H1 (cell line): ENCODE measurements around the gene PIP4K2C. TPM values are rescaled to one million over a fixed set of nuclear protein-coding genes. Genes with fewer than 3 reads are reported as not detected.

Experiments used
- CTCF ChIA-PET: fragments of 300-600 bp; sonication (Branson Sonifier 250); formaldehyde crosslinking; loops from one replicate; lab custom pipeline; 2021; ENCODE audit not compliant: partially characterized antibody; lab: Charles Lee
- POLR2A ChIA-PET: fragments of 300-600 bp; sonication (Branson Sonifier 250); formaldehyde crosslinking; loops from one replicate; lab custom pipeline; 2021; ENCODE audit warnings: inconsistent platforms; ENCODE audit not compliant: partially characterized antibody; lab: Charles Lee
- DNase-seq, 2 experiments: peaks; one replicate each; pipeline versions ENCODE4 v3.0.0 to v3.0.0-alpha.2; 2010 to 2022; ENCODE audit warnings: low spot score in 2 of 2, low read depth in 1 of 2, mixed read lengths in 1 of 2
- FAIRE-seq: peaks from 2 replicates; lab custom pipeline; 2011; peaks lifted over from hg19 to GRCh38; lab: Jason Lieb, UNC
- H2AFZ ChIP-seq: 2 replicates; pipeline ENCODE4 v1.8.1; 2012; ENCODE audit warnings: low read length, inconsistent platforms
- H2AK5ac ChIP-seq: 2 replicates; pipeline ENCODE4 v1.6.1; 2013; ENCODE audit warnings: low read depth, low read length
- H2BK120ac ChIP-seq: replicated peaks from 2 replicates; pipeline ENCODE3; 2013; ENCODE audit warnings: low read depth, low read length, inconsistent platforms
- H2BK12ac ChIP-seq: 2 replicates; pipeline ENCODE4 v1.6.1; 2013; ENCODE audit warnings: low read depth, low read length
- H2BK15ac ChIP-seq: 2 replicates; pipeline ENCODE4 v1.6.1; 2013; ENCODE audit warnings: low read length
- H2BK20ac ChIP-seq: 2 replicates; pipeline ENCODE4 v1.6.1; 2013; ENCODE audit warnings: low read length
- H2BK5ac ChIP-seq: 2 replicates; pipeline ENCODE4 v1.6.1; 2013; ENCODE audit warnings: low read depth, low read length
- H3K14ac ChIP-seq: 2 replicates; pipeline ENCODE4 v1.6.1; 2013; ENCODE audit warnings: inconsistent platforms; ENCODE audit not compliant: insufficient read length
- H3K18ac ChIP-seq: 2 replicates; pipeline ENCODE4 v1.6.1; 2013; ENCODE audit warnings: low read length; ENCODE audit errors: extremely low read depth
- H3K23ac ChIP-seq: 2 replicates; pipeline ENCODE4 v1.6.1; 2013; ENCODE audit warnings: inconsistent platforms; ENCODE audit not compliant: insufficient read length
- H3K23me2 ChIP-seq: 2 replicates; pipeline ENCODE4 v1.6.1; 2013; ENCODE audit warnings: low read depth, low read length
- H3K27ac ChIP-seq: 2 replicates; pipeline ENCODE4 v1.6.1; 2011; ENCODE audit warnings: low read depth, low read length, inconsistent platforms
- H3K27me3 ChIP-seq, 4 experiments: replicated peaks in 1 of 4; 1 replicate in 1 of 4; 2 replicates in 3 of 4; pipeline versions ENCODE4 v1.6.1 to v1.8.1; 2011 to 2013; ENCODE audit warnings: low read length in 3 of 4, mild to moderate bottlenecking in 3 of 4, inconsistent platforms in 2 of 4, mixed read lengths in 2 of 4, moderate library complexity in 1 of 4; ENCODE audit not compliant: control insufficient read depth in 3 of 4, insufficient read depth in 3 of 4; ENCODE audit errors: extremely low read depth in 1 of 4
- H3K36me3 ChIP-seq, 4 experiments: 2 replicates each; pipeline versions ENCODE4 v1.6.1 to v1.8.1; 2011 to 2013; ENCODE audit warnings: mild to moderate bottlenecking in 4 of 4, low read length in 3 of 4, moderate library complexity in 2 of 4, control low read depth in 1 of 4, inconsistent platforms in 1 of 4; ENCODE audit not compliant: insufficient read depth in 4 of 4, control insufficient read depth in 2 of 4
- H3K4ac ChIP-seq: replicated peaks from 2 replicates; pipeline ENCODE3; 2013; ENCODE audit warnings: low read length, low read depth, mixed read lengths, inconsistent platforms; ENCODE audit not compliant: insufficient read length
- H3K4me1 ChIP-seq, 4 experiments: replicated peaks in 1 of 4; 1 replicate in 1 of 4; 2 replicates in 3 of 4; pipeline versions ENCODE4 v1.6.1 to v1.8.1; 2011 to 2013; ENCODE audit warnings: low read length in 3 of 4, inconsistent platforms in 2 of 4, mixed read lengths in 1 of 4; ENCODE audit not compliant: insufficient read depth in 4 of 4, control insufficient read depth in 3 of 4
- H3K4me2 ChIP-seq, 2 experiments: 2 replicates each; pipeline versions ENCODE4 v1.6.1 to v1.8.1; 2011 to 2013; ENCODE audit warnings: low read depth in 2 of 2, low read length in 2 of 2, control low read depth in 1 of 2, inconsistent platforms in 1 of 2, mild to moderate bottlenecking in 1 of 2; ENCODE audit not compliant: insufficient read depth in 1 of 2
- H3K4me3 ChIP-seq, 4 experiments: fragments of 200-600, 300-600 bp in 1 of 4; sonication (generic), shearing (Covaris generic), sonication (Bioruptor Twin) in 1 of 4; 2 replicates each; pipeline versions ENCODE4 v1.5.1 to v1.8.1; 2011 to 2016; ENCODE audit warnings: low read length in 4 of 4, low read depth in 3 of 4, control low read depth in 2 of 4, inconsistent platforms in 2 of 4, mild to moderate bottlenecking in 2 of 4, mixed read lengths in 1 of 4, moderate library complexity in 1 of 4; ENCODE audit not compliant: insufficient read depth in 2 of 4; ENCODE audit errors: extremely low read depth in 1 of 4
- H3K56ac ChIP-seq: replicated peaks from 2 replicates; pipeline ENCODE3; 2013; ENCODE audit warnings: low read depth, mild to moderate bottlenecking, mixed read lengths, low read length, inconsistent platforms; ENCODE audit not compliant: insufficient read length
- H3K79me1 ChIP-seq: 2 replicates; pipeline ENCODE4 v1.6.1; 2013; ENCODE audit warnings: low read depth, low read length, control low read depth
- H3K79me2 ChIP-seq, 2 experiments: 2 replicates each; pipeline versions ENCODE4 v1.6.1 to v1.8.1; 2012 to 2013; ENCODE audit warnings: low read length in 2 of 2, mild to moderate bottlenecking in 2 of 2, inconsistent platforms in 1 of 2; ENCODE audit not compliant: insufficient read depth in 2 of 2, control insufficient read depth in 1 of 2
- H3K9ac ChIP-seq, 4 experiments: replicated peaks in 1 of 4; 1 replicate in 1 of 4; 2 replicates in 3 of 4; pipeline versions ENCODE4 v1.6.1 to v1.8.1; 2011 to 2013; ENCODE audit warnings: low read depth in 3 of 4, low read length in 3 of 4, control low read depth in 2 of 4, mild to moderate bottlenecking in 2 of 4, moderate library complexity in 2 of 4, inconsistent platforms in 1 of 4; ENCODE audit errors: extremely low read depth in 1 of 4
- H3K9me3 ChIP-seq, 2 experiments: 2 replicates each; pipeline versions ENCODE4 v1.6.1 to v1.8.1; 2012 to 2013; ENCODE audit warnings: mild to moderate bottlenecking in 2 of 2, moderate library complexity in 2 of 2, control low read depth in 1 of 2, inconsistent platforms in 1 of 2, low read depth in 1 of 2, low read length in 1 of 2, mixed read lengths in 1 of 2; ENCODE audit not compliant: insufficient read depth in 2 of 2
- H4K20me1 ChIP-seq, 2 experiments: replicated peaks in 1 of 2; 2 replicates each; pipeline versions ENCODE3 to v1.8.1; 2011 to 2013; ENCODE audit warnings: inconsistent platforms in 2 of 2, low read length in 2 of 2, mild to moderate bottlenecking in 1 of 2; ENCODE audit not compliant: insufficient read depth in 2 of 2, control insufficient read depth in 1 of 2
- H4K5ac ChIP-seq: 2 replicates; pipeline ENCODE4 v1.6.1; 2013; ENCODE audit warnings: low read length, low read depth, mixed read lengths, inconsistent platforms; ENCODE audit not compliant: insufficient read length
- H4K8ac ChIP-seq: 2 replicates; pipeline ENCODE4 v1.8.0; 2013; ENCODE audit warnings: mild to moderate bottlenecking, moderate library complexity, low read length, inconsistent platforms; ENCODE audit not compliant: insufficient read depth; ENCODE audit errors: extremely low read depth
- H4K91ac ChIP-seq: replicated peaks from 2 replicates; pipeline ENCODE3; 2013; ENCODE audit warnings: low read length, mixed read lengths, inconsistent platforms; ENCODE audit not compliant: insufficient read length
- ASH2L ChIP-seq: fragments of 200-600, 300-600 bp; sonication (generic); IDR thresholded peaks from one replicate; pipeline ENCODE4 v1.7.1; 2017; ENCODE audit warnings: low read length
- CEBPB ChIP-seq: IDR thresholded peaks from 2 replicates; pipeline ENCODE4 v1.6.1; 2012; ENCODE audit warnings: low read depth, low read length
- CHD1 ChIP-seq: IDR thresholded peaks from 2 replicates; pipeline ENCODE4 v1.6.1; 2012; ENCODE audit warnings: low read depth, low read length, improper control_type of control experiment
- EZH2 ChIP-seq: fragments of 200-600 bp; sonication (generic); IDR thresholded peaks from 2 replicates; pipeline ENCODE4 v1.7.1; 2012; ENCODE audit warnings: low read depth, mild to moderate bottlenecking, moderate library complexity, low read length, inconsistent platforms; ENCODE audit not compliant: severe bottlenecking
- HDAC2 ChIP-seq, 2 experiments: fragments of 300-600 bp in 1 of 2; sonication (generic) in 1 of 2; IDR thresholded peaks; 2 replicates each; pipeline ENCODE4 v1.6.1; 2011 to 2012; ENCODE audit warnings: low read depth in 2 of 2, low read length in 2 of 2, mild to moderate bottlenecking in 2 of 2, moderate library complexity in 2 of 2, borderline replicate concordance in 1 of 2, inconsistent platforms in 1 of 2
- POLR2AphosphoS5 ChIP-seq: IDR thresholded peaks from 2 replicates; pipeline ENCODE4 v1.6.1; 2011; ENCODE audit warnings: low read depth, low read length
- RNF2 ChIP-seq: fragments of 200-900, 300-1000 bp; sonication (generic); IDR thresholded peaks from 2 replicates; pipeline ENCODE4 v1.7.1; 2016; ENCODE audit warnings: borderline replicate concordance, low read depth, mild to moderate bottlenecking, antibody characterized with exemption, low read length; ENCODE audit not compliant: poor library complexity, severe bottlenecking; ENCODE audit errors: missing control alignments
- TAF1 ChIP-seq: IDR thresholded peaks from 2 replicates; pipeline ENCODE4 v1.6.1; 2011; ENCODE audit warnings: mild to moderate bottlenecking, low read depth, low read length
- WGBS, 2 experiments: shearing (Covaris generic) in 1 of 2; methylation state at CpG; one replicate each; pipeline versions ENCODE4 v1.1.6 to v1.1.7; 2013 to 2015; ENCODE audit warnings: low lambda C conversion rate in 2 of 2, mixed read lengths in 2 of 2, inconsistent platforms in 1 of 2, low coverage in 1 of 2, missing lambda C conversion rate in 1 of 2; ENCODE audit not compliant: insufficient replicate concordance in 2 of 2, insufficient coverage in 1 of 2, insufficient read length in 1 of 2; ENCODE audit errors: extremely low coverage in 1 of 2, missing lambda C conversion rate in 1 of 2; 5-methylcytosine and 5-hydroxymethylcytosine counted together
- polyA plus RNA-seq, 7 experiments: library from polyadenylated mRNA; depleted of rRNA in 3 of 7; stranded (reverse) in 5 of 7; unstranded in 2 of 7; fragments of >200 nt in 5 of 7; fragments of 200-250 nt in 2 of 7; gene quantifications; 1 replicate in 5 of 7; 2 replicates in 1 of 7; 4 replicates in 1 of 7; pipeline versions ENCODE4 v1.2.1 to v1.2.3, GENCODE V29; 2011 to 2013; ENCODE audit warnings: missing spikeins in 2 of 7, mixed read lengths in 2 of 7
- total RNA-seq: library from RNA; stranded (reverse); fragmentation: NEBNext Ultra II Directional; extraction: Animal tissue kit (Norgen Biotek cat#: 25700); gene quantifications from 2 replicates; pipeline ENCODE4 v1.2.1, GENCODE V29; 2021

PIP4K2C gene
- total and polyA plus RNA-seq, 2 of the 8 experiments (the other 6 are each of a cell fraction or from before 2014, with no cell fraction given), result 25.0 to 27.1 TPM

DNA sequence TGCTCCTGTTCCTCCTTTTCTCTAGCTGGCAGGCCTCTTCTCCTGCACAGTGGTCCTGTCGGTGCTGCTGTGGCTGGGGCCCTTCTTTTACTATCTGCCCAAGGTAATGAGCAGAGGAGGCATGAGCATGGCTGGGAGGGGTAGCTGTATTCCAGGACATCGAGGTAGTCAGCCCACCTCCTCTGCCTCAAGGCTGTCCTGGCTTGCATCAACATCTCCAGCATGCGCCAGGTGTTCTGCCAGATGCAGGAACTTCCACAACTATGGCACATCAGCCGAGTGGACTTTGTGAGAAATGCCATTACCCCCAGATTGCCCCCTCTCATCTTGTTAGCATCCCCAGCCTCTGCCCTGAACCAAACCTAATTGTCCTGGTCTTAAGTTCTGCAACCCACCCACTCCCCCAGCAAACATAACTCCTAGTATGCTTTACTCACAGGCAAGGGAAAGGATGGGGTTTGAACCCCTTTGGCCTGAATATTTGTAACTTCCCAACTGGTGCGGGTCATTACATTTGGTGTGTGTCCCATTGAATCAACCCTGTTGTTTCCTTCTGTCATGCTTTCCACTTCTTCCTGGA is 32.9 kb downstream of the PIP4K2C start:
- no peaks in the 10 kb centered on the region for H3K79me2 ChIP-seq
- H4K20me1 ChIP-seq, result peaks cover 0 to 29% of the 10 kb centered on the region in 2 experiments
- no peak overlapping the region for H2AK5ac ChIP-seq
- no peaks in the 10 kb centered on the region; a peak in 1 of 4 replicates for H3K9me3 ChIP-seq
- WGBS, 2 experiments, result 73% methylated on average over 5 of the region's 5 CpGs; no CpG with 5 or more reads in 1 of the 2 experiments
- H2BK12ac ChIP-seq, result no peak overlapping the region
- no peak overlapping the region for H3K23ac ChIP-seq
- peaks cover 9% of the 10 kb centered on the region; the same call in 1 of the 2 replicates for H3K23me2 ChIP-seq
- no peak for DNase-seq
- no peak overlapping the region for H4K8ac ChIP-seq
- H2AFZ ChIP-seq, result no peak overlapping the region
- no peak overlapping the region for H2BK20ac ChIP-seq
- H3K27ac ChIP-seq, result no peak overlapping the region
- no peak overlapping the region for H3K56ac ChIP-seq
- no peak overlapping the region for H4K91ac ChIP-seq
- no peak overlapping the region for H3K14ac ChIP-seq
- H2BK15ac ChIP-seq, result no peak overlapping the region
- no peak overlapping the region for H3K18ac ChIP-seq
- H2BK120ac ChIP-seq, result no peak overlapping the region
- H3K27me3 ChIP-seq, result peaks cover 93 to 100% (median 99%) of the 10 kb centered on the region in 4 experiments
- no peak overlapping the region for H4K5ac ChIP-seq
- no peaks in the 10 kb centered on the region; a peak in 1 of 8 replicates for H3K36me3 ChIP-seq
- TF ChIP-seq HDAC2 (IDR thresholded peaks at IDR 0.05; ENCODE audit: borderline replicate concordance in 1 of 2, low read depth in 2 of 2, low read length in 2 of 2) (no peak), CEBPB (no peak), EZH2 (no peak), ASH2L (no peak), CHD1 (no peak), TAF1 (no peak), RNF2 (no peak), POLR2AphosphoS5 (no peak)
- H3K79me1 ChIP-seq, result 0 out of 2 replicates have a peak, but pooled peaks cover 2% of the 10 kb centered on the region
- no peak overlapping the region for H2BK5ac ChIP-seq
- no peak overlapping the region for H3K4ac ChIP-seq
- H3K4me3 ChIP-seq, result no peak overlapping the region
- ChIA-PET POLR2A (interaction anchor here (1.3 to 1.6 kb wide), 3 partner anchors 104 to 148 kb away, joined by 3 read pairs; partner anchors contain the start of genes DDIT3, EEF1AKMT3, METTL1 and TSPAN31), CTCF (interaction anchor here (0.7 to 10.7 kb wide), 5 partner anchors 11 to 112 kb away, joined by 3 to 201 read pairs (median 3); partner anchors contain the start of genes ARHGEF25 and DTX3)
- H3K4me2 ChIP-seq, result no peak overlapping the region
- H3K9ac ChIP-seq, result no peak overlapping the region
- H3K4me1 ChIP-seq, result peaks cover 0 to 35% (median 26%) of the 10 kb centered on the region in 4 experiments; a peak in 6 of 7 replicates
- no peak for FAIRE-seq
